ENCODE data around the gene PRRG2. TPM values are rescaled to one million over a fixed set of nuclear protein-coding genes. Genes with fewer than 3 reads are reported as not detected.

PRRG2 gene
- total RNA-seq, 1 experiment from 2014 or later, result 0.64 TPM

DNA sequence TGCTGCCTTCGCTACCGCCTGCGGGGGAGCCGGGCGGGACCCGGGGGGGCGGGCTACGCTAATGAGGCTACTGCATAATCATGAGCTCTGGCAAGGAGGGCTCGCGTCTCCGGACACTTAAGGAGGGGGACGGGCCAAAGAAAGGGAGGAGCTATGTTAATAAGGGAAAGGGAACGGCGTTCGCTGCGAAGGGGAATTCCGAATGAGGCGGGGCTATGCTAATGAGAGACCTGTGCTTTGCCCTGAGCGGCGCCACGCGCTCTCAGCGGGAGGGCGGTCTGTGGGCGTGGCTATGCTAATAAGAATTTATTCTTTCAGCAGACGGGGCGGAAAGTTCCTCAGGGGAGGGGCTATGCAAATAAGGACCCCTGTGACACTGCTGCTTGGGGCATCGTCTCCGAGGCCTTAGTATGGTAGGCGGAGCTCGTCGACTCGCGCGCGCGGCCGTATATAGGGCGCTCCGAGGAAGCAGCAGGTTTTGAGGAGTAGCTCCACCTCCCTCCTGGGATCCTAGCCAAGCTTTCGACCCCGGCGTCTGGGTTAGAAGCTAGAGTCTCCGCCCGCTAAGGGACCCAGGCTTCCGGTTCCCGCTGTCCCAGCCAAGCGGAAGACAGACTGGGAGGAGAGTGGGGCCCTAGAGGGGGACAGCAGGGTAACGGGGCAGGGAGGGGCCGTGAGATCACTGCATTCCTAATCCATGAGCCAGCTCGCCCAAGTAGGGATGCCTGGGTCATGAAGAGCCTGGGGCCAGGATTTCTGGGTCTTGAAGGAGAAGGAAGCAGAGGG, 59.2 kb downstream of the PRRG2 start, which contains the start of gene RRAS:
RRAS (minus strand) TSS at position 31 of the 786 bp plus-strand sequence. CDS start 45 bp downstream, outside the sequence.
- H3K4me3 ChIP-seq (ENCODE audit: low read depth in 2 of 2, low read length in 2 of 2), result peak within 1 kb of the TSS; percentile 49 to 80
- ChIA-PET POLR2A (interaction anchor here (0.9 to 1.4 kb wide), 5 partner anchors 9 to 152 kb away, joined by 3 to 5 read pairs (median 4); partner anchors contain the start of genes PRMT1 and PRRG2), CTCF (interaction anchor here (0.6 kb wide), 2 partner anchors 9 to 23 kb away, joined by 3 to 4 read pairs; no protein-coding TSS in a partner anchor)
- intact Hi-C loops (cut with micrococcal nuclease; ENCODE audit: unreplicated experiment), result no loop called here
- ATAC-seq (peak; percentile 81), DNase-seq (ENCODE audit: low read depth, low spot score) (peak; percentile 97)
- peak within 1 kb of the TSS; percentile 99 for H3K27ac ChIP-seq (ENCODE audit: low read length)
- peaks cover 4% of the 10 kb centered on the region; the same call in 1 of the 2 replicates for H3K36me3 ChIP-seq (ENCODE audit: control insufficient read depth, insufficient read depth, low read length)
- peaks cover 16% of the 10 kb centered on the region for H3K4me1 ChIP-seq (ENCODE audit: control insufficient read depth, insufficient read depth, low read length)
- no peaks in the 10 kb centered on the region for H3K9me3 ChIP-seq (ENCODE audit: control insufficient read depth, insufficient read depth, low read depth, low read length)
- in situ Hi-C loops (cut with HindIII; ENCODE audit: low pct_unique_long_range_greater_than_20kb, low sequenced_read_pairs), result no loop called here
- peak; percentile 90; the same call in 1 of the 2 replicates for TF ChIP-seq POLR2AphosphoS5 (IDR thresholded peaks at IDR 0.05; ENCODE audit: low read depth, low read length)
- TF ChIP-seq, protein P1, sequence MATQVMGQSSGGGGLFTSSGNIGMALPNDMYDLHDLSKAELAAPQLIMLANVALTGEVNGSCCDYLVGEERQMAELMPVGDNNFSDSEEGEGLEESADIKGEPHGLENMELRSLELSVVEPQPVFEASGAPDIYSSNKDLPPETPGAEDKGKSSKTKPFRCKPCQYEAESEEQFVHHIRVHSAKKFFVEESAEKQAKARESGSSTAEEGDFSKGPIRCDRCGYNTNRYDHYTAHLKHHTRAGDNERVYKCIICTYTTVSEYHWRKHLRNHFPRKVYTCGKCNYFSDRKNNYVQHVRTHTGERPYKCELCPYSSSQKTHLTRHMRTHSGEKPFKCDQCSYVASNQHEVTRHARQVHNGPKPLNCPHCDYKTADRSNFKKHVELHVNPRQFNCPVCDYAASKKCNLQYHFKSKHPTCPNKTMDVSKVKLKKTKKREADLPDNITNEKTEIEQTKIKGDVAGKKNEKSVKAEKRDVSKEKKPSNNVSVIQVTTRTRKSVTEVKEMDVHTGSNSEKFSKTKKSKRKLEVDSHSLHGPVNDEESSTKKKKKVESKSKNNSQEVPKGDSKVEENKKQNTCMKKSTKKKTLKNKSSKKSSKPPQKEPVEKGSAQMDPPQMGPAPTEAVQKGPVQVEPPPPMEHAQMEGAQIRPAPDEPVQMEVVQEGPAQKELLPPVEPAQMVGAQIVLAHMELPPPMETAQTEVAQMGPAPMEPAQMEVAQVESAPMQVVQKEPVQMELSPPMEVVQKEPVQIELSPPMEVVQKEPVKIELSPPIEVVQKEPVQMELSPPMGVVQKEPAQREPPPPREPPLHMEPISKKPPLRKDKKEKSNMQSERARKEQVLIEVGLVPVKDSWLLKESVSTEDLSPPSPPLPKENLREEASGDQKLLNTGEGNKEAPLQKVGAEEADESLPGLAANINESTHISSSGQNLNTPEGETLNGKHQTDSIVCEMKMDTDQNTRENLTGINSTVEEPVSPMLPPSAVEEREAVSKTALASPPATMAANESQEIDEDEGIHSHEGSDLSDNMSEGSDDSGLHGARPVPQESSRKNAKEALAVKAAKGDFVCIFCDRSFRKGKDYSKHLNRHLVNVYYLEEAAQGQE (IDR thresholded peaks at IDR 0.05; ENCODE audit: insufficient read depth in 1 of 2, low read depth in 2 of 2, low read length in 1 of 2), result no peak; a peak in 1 of 4 replicates
- no TSS peak for BruUV-seq (replicated peaks)
- H3K27me3 ChIP-seq (ENCODE audit: control insufficient read depth, insufficient read depth, low read length), result no peaks in the 10 kb centered on the region

Other genes starting within 250 kb of the PRRG2 start
- gene CD37, start 245.9 kb upstream of the PRRG2 start, total RNA-seq (2021; ENCODE audit: unreplicated experiment), result 0.33 TPM
- gene TEAD2, start 218.9 kb upstream of the PRRG2 start, total RNA-seq (2021; ENCODE audit: unreplicated experiment), result 31.9 TPM
- 0.95 TPM for gene DKKL1, start 217.4 kb upstream of the PRRG2 start, total RNA-seq (2021; ENCODE audit: unreplicated experiment)
- gene KASH5, start 193.1 kb upstream of the PRRG2 start, total RNA-seq (2021; ENCODE audit: unreplicated experiment), result not detected
- gene PTH2, start 157.9 kb upstream of the PRRG2 start, total RNA-seq (2021; ENCODE audit: unreplicated experiment), result not detected
- gene GFY, start 155.9 kb upstream of the PRRG2 start, total RNA-seq (2021; ENCODE audit: unreplicated experiment), result not detected
- gene SLC17A7, start 139.8 kb upstream of the PRRG2 start, total RNA-seq (2021; ENCODE audit: unreplicated experiment), result 1.2 TPM
- 78.5 TPM for gene PIH1D1, start 129.5 kb upstream of the PRRG2 start, total RNA-seq (2021; ENCODE audit: unreplicated experiment)
- gene ALDH16A1, start 128.1 kb upstream of the PRRG2 start, total RNA-seq (2021; ENCODE audit: unreplicated experiment), result 19.6 TPM
- gene FLT3LG, start 107.1 kb upstream of the PRRG2 start, total RNA-seq (2021; ENCODE audit: unreplicated experiment), result 1.5 TPM
- gene RPL13A, start 93.7 kb upstream of the PRRG2 start, total RNA-seq (2021; ENCODE audit: unreplicated experiment), result 1,196 TPM
- 956 TPM for gene RPS11, start 84.9 kb upstream of the PRRG2 start, total RNA-seq (2021; ENCODE audit: unreplicated experiment)
- 16.7 TPM for gene FCGRT, start 68.7 kb upstream of the PRRG2 start, total RNA-seq (2021; ENCODE audit: unreplicated experiment)
- 3.0 TPM for gene RCN3, start 53.3 kb upstream of the PRRG2 start, total RNA-seq (2021; ENCODE audit: unreplicated experiment)
- gene NOSIP, start 760 bp upstream of the PRRG2 start, total RNA-seq (2021; ENCODE audit: unreplicated experiment), result 66.1 TPM
- 22.9 TPM for gene PRR12, start 9.9 kb downstream of the PRRG2 start, total RNA-seq (2021; ENCODE audit: unreplicated experiment)
- gene RRAS, start 58.8 kb downstream of the PRRG2 start, total RNA-seq (2021; ENCODE audit: unreplicated experiment), result 64.4 TPM
- 77.4 TPM for gene SCAF1, start 60.9 kb downstream of the PRRG2 start, total RNA-seq (2021; ENCODE audit: unreplicated experiment)
- gene IRF3, start 84.5 kb downstream of the PRRG2 start, total RNA-seq (2021; ENCODE audit: unreplicated experiment), result 109 TPM
- gene BCL2L12, start 84.6 kb downstream of the PRRG2 start, total RNA-seq (2021; ENCODE audit: unreplicated experiment), result 69.6 TPM
- 219 TPM for gene PRMT1, start 96.0 kb downstream of the PRRG2 start, total RNA-seq (2021; ENCODE audit: unreplicated experiment)
- gene ADM5, start 108.3 kb downstream of the PRRG2 start, total RNA-seq (2021; ENCODE audit: unreplicated experiment), result 4.7 TPM
- gene CPT1C, start 109.8 kb downstream of the PRRG2 start, total RNA-seq (2021; ENCODE audit: unreplicated experiment), result 0.23 TPM
- gene TSKS, start 182.0 kb downstream of the PRRG2 start, total RNA-seq (2021; ENCODE audit: unreplicated experiment), result not detected
- 72.1 TPM for gene AP2A1, start 185.7 kb downstream of the PRRG2 start, total RNA-seq (2021; ENCODE audit: unreplicated experiment)
- gene FUZ, start 232.0 kb downstream of the PRRG2 start, total RNA-seq (2021; ENCODE audit: unreplicated experiment), result 13.9 TPM
- gene MED25, start 237.0 kb downstream of the PRRG2 start, total RNA-seq (2021; ENCODE audit: unreplicated experiment), result 52.4 TPM